ENCODE measurements around the gene ZNF234.

GRCh38 chr19:44196772-44197171 is 55.4 kb downstream of the ZNF234 start:
- TF ChIP-seq CTCF (IDR thresholded peaks at IDR 0.05; ENCODE audit: insufficient read depth, low read length, poor library complexity, severe bottlenecking) (no peak), EZH2phosphoT487 (conservative IDR thresholded peaks at IDR 0.05; ENCODE audit: low read length) (no peak)

All from SU-DHL-6 (cell line).